ENCODE results near the gene RNU5B-1. TPM values are rescaled to one million over a fixed set of nuclear protein-coding genes. Genes with fewer than 3 reads are reported as not detected.
A peak's percentile ranks its signal among the peaks of the same experiment; 100 is the strongest.

Gene RNU5B-1
- polyA plus RNA-seq, 1 donor from 2014 or later = not detected

DNA sequence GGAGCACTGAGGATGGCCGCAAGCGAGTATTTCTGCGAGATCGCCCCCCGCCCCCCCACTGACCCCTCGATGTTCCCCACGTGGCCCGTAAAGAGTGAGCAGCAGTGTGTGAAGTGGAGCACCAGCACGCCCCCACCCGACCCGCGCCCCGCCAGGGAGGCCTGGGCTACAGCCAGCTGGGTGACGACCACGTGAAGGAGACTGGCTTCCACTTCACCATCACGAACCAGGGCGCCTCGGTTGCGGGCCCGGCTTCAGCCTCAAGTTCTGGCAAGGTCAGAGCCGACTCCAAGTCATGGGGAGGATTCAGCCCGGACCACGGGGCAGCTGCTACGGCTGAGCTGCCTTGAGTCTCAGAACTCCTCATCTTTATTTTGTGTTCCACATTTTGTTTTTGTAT lies 2.4 kb upstream of the RNU5B-1 start:
- H3K9ac ChIP-seq (ENCODE audit: low read length) = no peak overlapping the region
- no peak overlapping the region for H2AFZ ChIP-seq (ENCODE audit: low read depth, low read length)
- H3K4me2 ChIP-seq (ENCODE audit: low read length) = no peak overlapping the region
- no peaks in the 10 kb centered on the region for H3F3A ChIP-seq (ENCODE audit: insufficient read depth, low read length, poor library complexity, severe bottlenecking)
- H3K36me3 ChIP-seq (ENCODE audit: insufficient read depth, low read length) = no peaks in the 10 kb centered on the region
- no peak overlapping the region for H3K27ac ChIP-seq (ENCODE audit: low read length)
- H3K9me2 ChIP-seq (ENCODE audit: insufficient read depth, low read length) = no peaks in the 10 kb centered on the region
- TF ChIP-seq, protein P1, sequence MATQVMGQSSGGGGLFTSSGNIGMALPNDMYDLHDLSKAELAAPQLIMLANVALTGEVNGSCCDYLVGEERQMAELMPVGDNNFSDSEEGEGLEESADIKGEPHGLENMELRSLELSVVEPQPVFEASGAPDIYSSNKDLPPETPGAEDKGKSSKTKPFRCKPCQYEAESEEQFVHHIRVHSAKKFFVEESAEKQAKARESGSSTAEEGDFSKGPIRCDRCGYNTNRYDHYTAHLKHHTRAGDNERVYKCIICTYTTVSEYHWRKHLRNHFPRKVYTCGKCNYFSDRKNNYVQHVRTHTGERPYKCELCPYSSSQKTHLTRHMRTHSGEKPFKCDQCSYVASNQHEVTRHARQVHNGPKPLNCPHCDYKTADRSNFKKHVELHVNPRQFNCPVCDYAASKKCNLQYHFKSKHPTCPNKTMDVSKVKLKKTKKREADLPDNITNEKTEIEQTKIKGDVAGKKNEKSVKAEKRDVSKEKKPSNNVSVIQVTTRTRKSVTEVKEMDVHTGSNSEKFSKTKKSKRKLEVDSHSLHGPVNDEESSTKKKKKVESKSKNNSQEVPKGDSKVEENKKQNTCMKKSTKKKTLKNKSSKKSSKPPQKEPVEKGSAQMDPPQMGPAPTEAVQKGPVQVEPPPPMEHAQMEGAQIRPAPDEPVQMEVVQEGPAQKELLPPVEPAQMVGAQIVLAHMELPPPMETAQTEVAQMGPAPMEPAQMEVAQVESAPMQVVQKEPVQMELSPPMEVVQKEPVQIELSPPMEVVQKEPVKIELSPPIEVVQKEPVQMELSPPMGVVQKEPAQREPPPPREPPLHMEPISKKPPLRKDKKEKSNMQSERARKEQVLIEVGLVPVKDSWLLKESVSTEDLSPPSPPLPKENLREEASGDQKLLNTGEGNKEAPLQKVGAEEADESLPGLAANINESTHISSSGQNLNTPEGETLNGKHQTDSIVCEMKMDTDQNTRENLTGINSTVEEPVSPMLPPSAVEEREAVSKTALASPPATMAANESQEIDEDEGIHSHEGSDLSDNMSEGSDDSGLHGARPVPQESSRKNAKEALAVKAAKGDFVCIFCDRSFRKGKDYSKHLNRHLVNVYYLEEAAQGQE (IDR thresholded peaks at IDR 0.05; ENCODE audit: borderline replicate concordance) = no peak
- TF ChIP-seq SMC3 (conservative IDR thresholded peaks at IDR 0.05; ENCODE audit: poor library complexity) (no peak), EZH2 (IDR thresholded peaks at IDR 0.05; ENCODE audit: borderline replicate concordance, insufficient read depth, low read length, poor library complexity, severe bottlenecking) (no peak), POLR2AphosphoS5 (IDR thresholded peaks at IDR 0.05) (no peak), RAD21 (conservative IDR thresholded peaks at IDR 0.05) (no peak), MXI1 (conservative IDR thresholded peaks at IDR 0.05; ENCODE audit: poor library complexity, severe bottlenecking) (no peak), TAF1 (IDR thresholded peaks at IDR 0.05; ENCODE audit: low read depth) (no peak)
- TF ChIP-seq, protein P2, sequence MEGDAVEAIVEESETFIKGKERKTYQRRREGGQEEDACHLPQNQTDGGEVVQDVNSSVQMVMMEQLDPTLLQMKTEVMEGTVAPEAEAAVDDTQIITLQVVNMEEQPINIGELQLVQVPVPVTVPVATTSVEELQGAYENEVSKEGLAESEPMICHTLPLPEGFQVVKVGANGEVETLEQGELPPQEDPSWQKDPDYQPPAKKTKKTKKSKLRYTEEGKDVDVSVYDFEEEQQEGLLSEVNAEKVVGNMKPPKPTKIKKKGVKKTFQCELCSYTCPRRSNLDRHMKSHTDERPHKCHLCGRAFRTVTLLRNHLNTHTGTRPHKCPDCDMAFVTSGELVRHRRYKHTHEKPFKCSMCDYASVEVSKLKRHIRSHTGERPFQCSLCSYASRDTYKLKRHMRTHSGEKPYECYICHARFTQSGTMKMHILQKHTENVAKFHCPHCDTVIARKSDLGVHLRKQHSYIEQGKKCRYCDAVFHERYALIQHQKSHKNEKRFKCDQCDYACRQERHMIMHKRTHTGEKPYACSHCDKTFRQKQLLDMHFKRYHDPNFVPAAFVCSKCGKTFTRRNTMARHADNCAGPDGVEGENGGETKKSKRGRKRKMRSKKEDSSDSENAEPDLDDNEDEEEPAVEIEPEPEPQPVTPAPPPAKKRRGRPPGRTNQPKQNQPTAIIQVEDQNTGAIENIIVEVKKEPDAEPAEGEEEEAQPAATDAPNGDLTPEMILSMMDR (IDR thresholded peaks at IDR 0.05; ENCODE audit: poor library complexity, severe bottlenecking) = no peak
- no peaks in the 10 kb centered on the region for H4K20me1 ChIP-seq (ENCODE audit: insufficient read depth)
- no peaks in the 10 kb centered on the region for H3K79me2 ChIP-seq (replicated peaks; ENCODE audit: insufficient read depth, low read length)
- no peaks in the 10 kb centered on the region for H3K9me3 ChIP-seq (ENCODE audit: low read length)
- no peaks in the 10 kb centered on the region for H3K27me3 ChIP-seq (ENCODE audit: insufficient read depth, low read depth, low read length)
- H3K4me3 ChIP-seq (ENCODE audit: low read length) = no peak overlapping the region

DNA sequence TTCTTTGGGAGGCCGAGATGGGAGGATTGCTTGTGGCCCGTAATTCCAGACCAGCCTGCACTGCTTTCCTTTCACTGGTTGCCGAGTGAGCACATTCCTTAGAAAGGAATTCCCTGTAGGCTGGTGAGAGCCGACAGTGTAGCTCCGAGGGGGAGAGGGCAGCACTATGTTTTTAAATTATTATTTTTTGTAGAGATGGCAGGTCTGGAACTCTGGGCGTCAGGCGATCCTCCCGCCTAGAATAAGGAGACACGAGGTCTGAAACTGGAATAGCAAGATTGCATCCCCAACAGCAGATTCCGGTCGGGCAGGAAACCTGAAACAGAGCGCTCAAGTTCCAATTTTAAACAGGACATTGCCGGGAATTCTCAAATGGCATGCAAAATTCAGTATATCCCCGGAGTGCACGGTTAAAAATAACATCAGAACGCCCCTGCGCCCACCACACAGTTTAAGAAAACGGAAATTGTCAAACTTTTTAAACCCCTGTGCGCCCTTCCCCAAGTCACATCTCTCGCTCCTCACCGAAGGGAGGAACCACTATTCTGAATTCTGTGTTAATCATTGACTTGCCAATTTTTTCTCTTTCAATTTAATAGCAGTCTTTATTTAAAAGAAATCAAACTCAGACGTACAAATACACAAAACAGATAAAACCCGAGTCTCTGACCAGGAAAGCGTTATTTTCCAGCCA lies 643 bp upstream of the RNU5B-1 start:
- Histone ChIP-seq H3K4me2 (ENCODE audit: low read length) (peak overlapping the region; percentile 57), H3K36me3 (ENCODE audit: insufficient read depth, low read length) (no peaks in the 10 kb centered on the region), H4K20me1 (ENCODE audit: insufficient read depth) (no peaks in the 10 kb centered on the region), H3K79me2 (replicated peaks; ENCODE audit: insufficient read depth, low read length) (no peaks in the 10 kb centered on the region), H3K9me3 (ENCODE audit: low read length) (no peaks in the 10 kb centered on the region), H3K27ac (ENCODE audit: low read length) (peak overlapping the region; percentile 78), H3F3A (ENCODE audit: insufficient read depth, low read length, poor library complexity, severe bottlenecking) (no peaks in the 10 kb centered on the region), H3K9me2 (ENCODE audit: insufficient read depth, low read length) (no peaks in the 10 kb centered on the region), H3K9ac (ENCODE audit: low read length) (peak overlapping the region; percentile 59), H3K4me3 (ENCODE audit: low read length) (peak overlapping the region; percentile 57), H2AFZ (ENCODE audit: low read depth, low read length) (peak overlapping the region; percentile 0), H3K27me3 (ENCODE audit: insufficient read depth, low read depth, low read length) (no peaks in the 10 kb centered on the region)
- TF ChIP-seq MXI1 (conservative IDR thresholded peaks at IDR 0.05; ENCODE audit: poor library complexity, severe bottlenecking) (no peak), EP300 (conservative IDR thresholded peaks at IDR 0.05; ENCODE audit: poor library complexity, severe bottlenecking) (no peak), EZH2 (IDR thresholded peaks at IDR 0.05; ENCODE audit: borderline replicate concordance, insufficient read depth, low read length, poor library complexity, severe bottlenecking) (no peak), POLR2AphosphoS5 (IDR thresholded peaks at IDR 0.05) (no peak), SMC3 (conservative IDR thresholded peaks at IDR 0.05; ENCODE audit: poor library complexity) (no peak), TAF1 (IDR thresholded peaks at IDR 0.05; ENCODE audit: low read depth) (no peak), RAD21 (conservative IDR thresholded peaks at IDR 0.05) (no peak)
- TF ChIP-seq, protein P2 (IDR thresholded peaks at IDR 0.05; ENCODE audit: poor library complexity, severe bottlenecking) = no peak
- TF ChIP-seq, protein P1 (IDR thresholded peaks at IDR 0.05; ENCODE audit: borderline replicate concordance) = no peak
